KG1 (cell line): Measurements from ENCODE around the gene PDE10A.
"Not testable (repeated sequence)": the region's sequence is repeated elsewhere in the genome, so short reads cannot be mapped to it uniquely, and the experiment has no call there.

Source experiments
- DNase-seq: peaks from one replicate; lab custom pipeline; 2025; lab: John Stamatoyannopoulos, UW

The PDE10A gene

DNA sequence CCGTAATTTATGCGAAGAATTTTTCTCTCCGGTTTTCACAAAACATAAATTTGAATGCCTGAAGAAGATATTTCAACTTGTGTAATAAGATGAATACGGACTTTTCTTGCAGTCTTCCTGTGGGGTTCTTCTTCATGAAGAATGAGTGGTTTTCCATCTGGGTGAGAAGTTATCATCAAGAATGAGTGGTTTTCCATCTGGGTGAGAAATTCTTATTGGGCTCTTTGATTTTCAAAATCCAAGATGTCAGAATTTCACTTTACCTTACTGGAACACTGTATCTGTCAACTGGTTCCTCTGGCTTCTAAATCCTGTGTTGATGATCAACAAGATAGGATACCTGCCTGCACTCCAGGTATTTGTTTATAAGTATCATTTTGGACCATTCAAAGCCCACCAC is 193.6 kb downstream of the PDE10A start:
- no peak for DNase-seq

DNA sequence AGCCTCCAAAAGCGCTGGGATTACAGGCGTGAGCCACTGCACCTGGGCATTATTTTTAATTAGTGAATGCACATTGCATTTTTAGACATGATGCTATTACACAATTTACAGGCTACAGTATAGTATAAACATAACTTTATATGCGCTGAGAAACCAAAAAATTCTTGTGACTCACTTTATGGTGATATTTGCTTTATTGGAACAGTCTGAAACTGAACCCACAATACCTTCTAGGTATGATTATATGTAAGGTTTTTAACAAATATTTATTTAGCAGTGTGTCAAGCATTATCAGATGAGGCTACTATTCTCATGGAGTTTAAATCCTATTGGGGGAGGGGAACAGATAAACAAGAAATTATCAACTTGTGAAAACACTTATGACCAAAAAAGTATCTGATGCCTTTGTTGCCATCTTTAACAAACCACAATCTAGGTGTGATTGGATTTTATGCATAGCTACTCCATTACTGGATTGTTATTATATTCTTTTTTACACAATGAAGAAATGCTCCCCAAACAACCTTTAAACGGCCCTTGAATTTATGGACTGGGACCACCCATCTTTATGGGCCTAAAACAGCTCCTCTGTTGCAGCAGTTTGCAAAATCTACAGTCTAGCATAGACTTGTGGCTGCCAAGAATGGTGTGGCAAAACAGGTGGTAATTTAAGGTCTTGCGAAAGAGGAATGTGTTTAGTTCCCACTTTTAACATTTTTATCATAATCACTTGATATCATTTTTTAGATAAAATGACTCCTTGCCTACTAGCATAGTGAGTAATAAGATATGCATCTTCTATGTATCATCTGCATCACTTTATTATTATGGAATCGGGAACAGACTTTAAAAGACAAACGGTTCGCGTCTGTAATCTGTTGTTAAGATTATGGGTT is 194.5 kb downstream of the PDE10A start:
- no peak for DNase-seq

DNA sequence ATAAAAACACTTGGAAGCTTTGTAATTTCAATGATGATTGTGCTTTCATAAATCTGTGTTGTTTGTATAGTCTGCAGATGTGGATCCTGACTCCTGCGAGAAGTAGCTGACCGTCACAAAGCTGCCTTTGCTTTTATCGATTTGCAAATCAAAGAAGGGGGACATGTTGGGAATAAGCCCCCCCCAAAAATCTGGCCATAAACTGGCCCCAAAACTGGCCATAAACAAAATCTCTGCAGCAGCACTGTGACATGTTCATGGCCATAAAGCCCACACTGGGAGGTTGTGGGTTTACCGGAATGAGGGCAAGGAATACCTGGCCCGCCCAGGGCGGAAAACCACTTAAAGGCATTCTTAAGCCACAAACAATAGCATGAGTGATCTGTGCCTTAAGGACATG is 199.5 kb downstream of the PDE10A start:
- DNase-seq: not testable (repeated sequence)

DNA sequence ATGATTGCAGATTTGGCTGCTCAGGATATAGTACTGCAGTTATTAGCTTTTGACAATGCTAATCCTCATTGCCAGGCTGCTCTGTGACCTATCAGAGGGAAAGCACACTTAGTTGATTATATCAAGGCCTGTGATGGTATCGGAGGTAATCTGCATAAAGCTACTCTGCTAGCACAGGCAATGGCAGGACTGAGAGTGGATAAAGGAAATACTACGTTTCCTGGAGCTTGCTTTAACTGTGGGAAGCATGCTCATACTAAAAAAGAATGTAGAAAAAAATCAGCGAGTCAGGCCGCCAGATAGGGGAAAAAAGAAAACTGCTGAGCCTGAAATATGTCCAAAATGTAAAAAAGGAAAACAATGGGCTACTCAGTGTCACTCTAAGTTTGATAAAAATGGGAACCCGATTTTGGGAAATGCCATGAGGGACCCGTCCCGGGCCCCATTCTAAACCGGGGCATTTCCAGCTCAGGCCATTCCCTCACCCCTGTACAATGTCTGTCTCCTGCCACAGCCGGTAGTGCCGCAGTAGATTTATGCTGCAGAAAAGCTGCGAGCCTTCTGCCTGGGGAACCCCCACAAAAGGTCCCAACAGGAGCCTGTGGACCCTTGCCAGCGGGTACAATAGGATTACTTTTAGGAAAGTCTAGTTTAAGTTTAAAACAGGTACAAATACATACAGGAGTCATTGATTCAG is 203.3 kb downstream of the PDE10A start:
- DNase-seq: not testable (repeated sequence)

DNA sequence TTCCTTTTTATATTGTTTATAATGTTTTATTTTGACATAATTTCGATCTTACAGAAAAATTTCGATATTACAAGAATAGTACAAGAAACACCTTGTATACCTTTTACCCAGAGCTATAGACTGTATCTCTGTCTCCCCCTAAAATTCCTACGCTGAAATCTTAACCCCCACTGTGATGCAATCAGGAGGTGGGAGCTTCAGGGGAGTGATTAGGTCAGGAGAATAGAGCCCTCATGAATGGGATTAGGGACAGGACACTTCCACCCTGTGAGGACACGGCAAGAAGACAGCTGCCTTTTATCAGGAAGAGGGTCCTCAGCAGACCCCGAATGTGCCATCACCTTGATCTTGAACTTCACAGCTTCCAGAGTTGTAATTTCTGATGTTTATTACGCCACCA is 204.9 kb downstream of the PDE10A start:
- DNase-seq: no peak

DNA sequence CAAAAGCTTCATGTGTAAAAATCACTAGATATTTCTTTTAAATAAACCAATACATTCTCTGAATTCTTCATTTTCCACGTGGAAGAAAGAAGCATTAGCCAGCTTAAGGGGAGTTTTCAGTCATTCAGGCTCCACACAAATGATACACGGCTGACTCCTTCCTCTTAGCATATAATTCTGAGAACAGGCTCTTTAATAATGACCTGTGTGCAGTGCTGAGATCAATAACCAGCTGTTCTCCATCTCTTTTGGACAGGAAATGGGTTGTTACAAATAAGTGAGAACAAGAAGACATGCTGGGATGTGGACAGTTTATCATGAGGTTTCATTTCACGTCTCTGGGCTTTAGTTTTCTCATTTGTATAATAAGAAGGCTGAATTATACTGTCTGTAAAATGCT is 206.8 kb downstream of the PDE10A start:
- DNase-seq: no peak

DNA sequence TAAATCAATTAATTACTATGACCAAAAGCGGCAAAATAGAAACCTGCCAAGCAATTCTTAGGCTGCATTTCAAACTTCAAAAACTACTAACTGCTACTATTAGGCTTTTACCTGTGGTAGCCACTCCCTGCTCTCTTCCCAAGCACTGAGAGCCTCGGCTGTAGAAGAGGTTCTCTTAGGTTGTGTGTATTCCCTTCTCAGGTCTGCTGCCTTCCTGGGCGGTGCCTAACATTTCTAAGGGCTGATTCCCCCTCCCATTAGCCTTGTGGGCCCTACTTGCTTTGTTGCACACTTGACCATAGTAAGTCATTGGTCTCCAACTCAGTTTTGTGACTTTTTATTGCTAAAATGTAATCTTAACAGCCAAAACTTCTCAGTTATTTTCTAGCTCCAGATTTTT is 207.6 kb downstream of the PDE10A start:
- DNase-seq: no peak

DNA sequence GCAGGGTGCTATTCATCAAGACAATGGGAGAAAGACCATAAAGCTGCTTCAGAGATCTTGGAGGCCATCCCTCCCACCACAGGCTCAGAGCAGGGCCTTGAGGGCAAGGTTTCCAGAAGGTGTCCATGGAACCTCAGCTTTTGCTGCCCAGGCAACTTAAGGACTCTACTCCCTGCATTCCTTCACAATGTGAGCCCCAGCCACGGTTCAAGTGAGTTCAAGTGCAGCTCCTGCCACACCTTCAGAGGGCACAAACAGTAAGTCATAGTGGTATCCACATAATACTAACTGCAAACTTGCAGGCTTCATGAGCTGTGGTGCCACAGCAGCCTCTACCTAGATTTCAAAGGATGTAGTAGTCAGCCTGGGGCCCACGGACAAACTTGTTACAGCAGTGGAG is 209.6 kb downstream of the PDE10A start:
- DNase-seq: no peak

DNA sequence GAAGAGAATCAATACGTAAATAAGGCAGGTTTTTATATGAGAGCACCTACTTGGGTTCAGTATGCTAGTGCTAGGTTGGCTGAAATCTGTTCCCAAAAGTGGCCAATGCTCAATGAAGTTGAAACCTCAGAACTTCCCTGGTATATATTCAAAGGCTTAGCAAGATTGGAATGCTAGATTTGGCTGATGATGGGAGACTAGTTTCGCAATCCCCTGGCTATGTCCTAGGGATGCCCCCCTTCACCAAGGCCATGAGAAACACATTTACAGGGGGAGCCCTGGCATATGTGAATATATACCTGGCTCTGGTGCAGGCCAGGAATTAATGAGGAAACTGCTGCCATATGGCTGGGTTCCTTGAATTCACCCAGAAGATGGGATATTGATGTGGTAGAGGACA is 211.2 kb downstream of the PDE10A start:
- DNase-seq: no peak

DNA sequence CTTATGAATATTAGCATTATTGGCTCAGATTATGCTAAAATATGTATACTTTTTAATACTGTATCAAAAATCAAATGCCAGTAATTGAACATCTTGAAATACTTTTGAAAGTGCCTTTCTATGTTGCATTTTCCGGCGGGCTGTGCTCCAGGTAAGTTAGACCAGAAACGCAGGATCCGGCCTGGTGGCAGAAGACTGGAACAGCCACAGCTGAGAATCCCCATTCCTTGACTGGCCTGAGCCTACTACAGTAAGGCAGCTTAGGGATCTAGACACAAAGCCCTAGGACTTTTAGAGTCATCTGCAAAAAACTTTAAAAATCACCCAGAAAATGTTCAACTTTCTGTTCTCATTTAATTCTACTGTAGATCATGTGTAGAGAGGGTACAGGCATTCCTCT is 214.8 kb downstream of the PDE10A start:
- no peak for DNase-seq

DNA sequence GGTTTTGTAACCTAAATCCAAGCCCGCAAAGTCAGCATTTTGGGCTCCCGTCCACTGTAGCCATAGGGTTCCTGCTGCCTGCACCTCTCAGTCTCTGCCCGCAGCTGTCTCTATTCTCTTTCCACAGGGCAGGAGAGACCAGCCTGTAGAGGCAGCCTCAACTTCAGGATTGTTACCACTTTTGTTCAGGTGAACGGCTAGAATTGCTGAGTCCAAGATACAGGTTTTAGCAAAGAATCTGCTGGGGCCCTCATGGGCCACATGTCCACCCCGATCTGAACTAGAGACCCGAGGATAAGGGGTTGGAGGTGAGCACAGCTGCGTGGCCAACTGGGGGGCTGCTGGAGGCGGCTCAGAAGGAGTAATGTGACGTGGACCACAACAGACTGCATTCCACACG is 215.9 kb downstream of the PDE10A start:
- no peak for DNase-seq

DNA sequence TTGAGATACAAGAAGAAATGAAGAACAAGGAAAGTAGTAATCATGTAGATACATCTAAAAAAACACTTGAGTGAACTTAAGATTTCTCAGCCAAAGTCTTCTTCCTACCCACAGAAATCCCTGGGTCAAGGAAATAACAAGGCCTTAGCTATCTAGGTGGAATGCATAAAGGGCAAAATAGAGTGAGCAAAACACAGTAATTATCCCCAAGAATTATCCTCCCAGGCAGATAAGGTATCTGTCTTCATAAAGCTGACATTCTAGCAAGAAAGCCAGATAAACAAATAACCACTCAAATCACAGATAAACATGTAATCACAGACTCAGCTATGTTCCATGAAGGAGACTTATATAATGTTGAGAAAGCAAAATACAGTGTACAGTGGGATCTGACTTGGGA is 216.7 kb downstream of the PDE10A start:
- DNase-seq: no peak

DNA sequence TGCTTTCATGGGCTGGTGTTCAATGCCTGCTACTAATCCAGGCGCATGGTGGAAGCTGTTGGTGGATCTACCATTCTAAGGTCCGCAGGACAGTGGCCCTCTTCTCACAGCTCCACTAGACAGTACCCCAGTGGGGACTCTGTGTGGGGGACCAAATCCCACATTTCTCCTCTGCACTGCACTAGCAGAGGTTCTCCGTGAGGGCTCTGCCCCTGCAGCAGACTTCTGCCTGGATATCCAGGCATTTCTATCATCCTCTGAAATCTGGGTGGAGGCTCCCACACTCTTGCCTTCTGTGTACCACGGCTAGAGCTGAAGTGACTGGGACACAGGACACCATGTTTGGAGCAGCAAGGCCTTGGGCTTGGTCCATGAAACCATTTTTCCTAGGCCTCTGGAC is 219.6 kb downstream of the PDE10A start:
- DNase-seq: no peak

DNA sequence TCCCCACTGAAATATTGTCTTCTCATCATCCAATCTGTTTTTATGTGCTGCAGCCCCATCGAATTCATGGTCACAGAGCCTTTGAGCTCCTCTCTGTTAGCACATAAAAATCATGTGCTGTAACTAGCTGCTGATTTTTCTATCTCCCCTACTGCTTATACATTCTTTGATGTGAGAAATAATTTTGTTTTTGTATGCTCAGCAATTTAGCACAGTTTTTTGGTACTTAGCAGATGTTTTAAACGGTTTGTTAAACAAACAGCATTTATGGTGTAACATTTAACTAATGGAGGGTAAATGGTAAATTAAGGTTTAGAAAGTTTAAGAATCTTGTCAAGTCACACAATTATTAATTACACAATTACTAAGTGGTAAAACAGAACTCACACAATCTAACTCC is 221.9 kb downstream of the PDE10A start:
- no peak for DNase-seq

DNA sequence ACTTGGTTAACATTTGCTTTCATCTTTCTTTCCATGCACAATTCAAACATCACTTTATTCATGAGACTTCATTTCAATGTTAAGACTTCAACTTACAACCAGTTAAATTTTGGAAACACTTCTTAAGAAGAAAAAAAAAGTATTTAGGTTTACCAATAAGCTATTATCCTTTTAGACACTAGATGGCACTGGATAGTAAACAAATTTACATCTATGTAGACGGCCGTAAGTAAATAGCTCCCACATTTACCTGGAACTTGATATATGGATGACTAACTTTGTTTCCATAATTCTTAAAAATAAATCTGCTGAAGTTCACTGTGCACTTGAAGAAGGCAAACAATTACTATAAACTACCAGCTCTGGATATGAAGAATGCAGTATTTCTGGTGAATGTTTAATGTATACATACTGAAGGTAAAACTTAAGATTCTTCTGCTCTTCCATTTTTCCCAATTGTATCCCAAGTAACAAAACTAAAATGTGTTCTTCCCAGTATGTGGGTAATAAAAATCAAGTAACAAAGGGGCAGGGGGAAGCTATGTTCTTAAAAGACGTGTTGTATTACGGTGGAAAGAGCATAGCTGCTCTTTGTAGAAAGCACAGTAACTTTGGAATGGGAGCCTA is 223.0 kb downstream of the PDE10A start:
- DNase-seq: peak; percentile 9

DNA sequence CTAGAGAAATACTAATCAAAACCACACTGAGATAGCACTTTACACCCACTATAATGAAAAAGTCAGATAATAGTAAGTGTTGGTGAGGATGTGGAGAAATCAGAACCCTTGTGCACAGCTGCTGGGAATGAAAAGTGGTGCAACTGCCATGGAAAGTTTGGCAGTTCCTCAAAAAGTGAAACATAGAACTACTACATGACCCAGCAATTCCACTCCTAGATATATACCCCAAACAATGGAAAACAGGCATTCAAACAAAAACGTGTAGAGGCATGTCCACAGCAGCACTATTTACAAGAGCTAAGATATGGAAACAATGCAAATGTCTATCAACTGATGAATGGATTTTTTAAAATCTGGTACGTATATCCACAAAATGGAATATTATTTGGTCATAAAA is 236.1 kb downstream of the PDE10A start:
- DNase-seq: no peak

DNA sequence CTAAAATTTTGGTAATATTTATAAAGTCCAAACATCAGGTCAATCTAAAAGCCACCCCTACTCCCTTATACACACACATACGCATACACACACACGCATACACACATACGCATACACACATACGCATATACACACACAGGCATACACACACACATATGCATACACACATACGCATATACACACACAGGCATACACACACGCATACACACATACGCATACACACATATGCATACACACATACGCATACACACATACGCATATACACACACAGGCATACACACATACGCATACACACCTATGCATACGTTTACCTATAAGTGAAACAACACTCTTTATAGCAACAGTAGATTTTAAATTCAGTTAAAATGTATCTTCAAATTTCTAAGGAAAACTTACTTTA is 240.8 kb downstream of the PDE10A start:
- DNase-seq: no peak

DNA sequence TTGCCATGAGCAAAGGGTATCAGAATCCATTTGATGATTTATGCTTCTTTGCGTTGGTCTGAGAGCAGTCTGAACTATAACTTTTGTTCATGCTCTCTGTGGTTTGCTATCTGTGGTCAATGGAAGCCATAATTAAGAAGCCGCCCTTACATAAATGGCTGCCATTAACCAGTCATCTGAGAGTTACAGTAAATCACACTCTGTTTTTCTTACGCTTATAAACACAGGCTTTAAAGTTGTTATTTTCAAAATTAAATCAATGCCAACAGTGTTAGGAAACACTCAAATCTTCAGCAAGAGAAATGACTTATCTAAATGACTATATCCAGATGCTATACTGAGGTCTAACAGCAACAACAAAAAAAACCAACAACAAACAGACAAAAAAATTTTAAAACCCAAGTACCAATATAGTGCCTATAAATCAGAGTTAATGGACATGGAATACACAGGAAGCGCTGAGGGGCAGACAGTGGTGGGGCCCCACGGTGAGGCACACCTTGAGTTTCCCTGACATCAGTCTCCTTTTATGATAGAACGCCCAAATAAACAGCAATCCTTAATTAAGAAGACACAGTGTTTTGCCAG is 245.7 kb downstream of the PDE10A start:
- no peak for DNase-seq

DNA sequence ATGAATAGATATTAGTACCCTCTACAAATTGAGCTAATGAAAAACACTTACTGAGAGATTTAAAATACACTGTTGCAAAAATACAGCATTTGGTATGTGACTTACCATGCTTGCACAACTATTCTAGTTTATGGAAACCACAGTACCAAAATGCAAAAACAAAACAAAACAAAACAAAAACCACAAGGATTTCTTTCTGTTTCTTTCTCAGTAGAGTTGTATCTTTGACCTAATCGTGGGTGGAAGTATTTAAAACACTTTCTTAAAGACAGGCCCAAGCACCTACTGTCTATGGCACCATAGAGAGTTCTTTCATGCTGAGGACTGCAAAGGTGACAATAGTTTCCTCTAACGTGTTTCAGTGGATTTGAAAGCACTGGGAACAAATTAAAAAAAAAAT is 258.3 kb downstream of the PDE10A start:
- DNase-seq: no peak

DNA sequence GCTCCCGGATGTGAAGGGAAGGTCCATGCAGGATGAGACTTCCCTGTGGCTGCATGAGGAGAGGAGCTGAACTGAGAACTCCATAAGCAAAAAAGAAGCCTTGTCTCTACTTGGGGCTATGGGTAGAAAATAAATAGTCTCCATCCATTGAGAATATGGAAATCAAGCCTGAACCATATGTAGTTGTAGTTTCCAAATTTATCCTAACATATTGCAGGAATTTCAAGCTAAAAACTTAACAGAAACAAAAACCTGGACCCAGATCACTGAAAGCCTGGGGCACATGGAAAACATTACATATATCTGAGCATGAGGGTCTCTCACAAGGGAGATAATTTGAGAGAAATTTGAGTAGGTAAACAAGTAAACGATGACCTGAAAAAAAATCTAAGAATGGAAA is 258.7 kb downstream of the PDE10A start:
- no peak for DNase-seq

DNA sequence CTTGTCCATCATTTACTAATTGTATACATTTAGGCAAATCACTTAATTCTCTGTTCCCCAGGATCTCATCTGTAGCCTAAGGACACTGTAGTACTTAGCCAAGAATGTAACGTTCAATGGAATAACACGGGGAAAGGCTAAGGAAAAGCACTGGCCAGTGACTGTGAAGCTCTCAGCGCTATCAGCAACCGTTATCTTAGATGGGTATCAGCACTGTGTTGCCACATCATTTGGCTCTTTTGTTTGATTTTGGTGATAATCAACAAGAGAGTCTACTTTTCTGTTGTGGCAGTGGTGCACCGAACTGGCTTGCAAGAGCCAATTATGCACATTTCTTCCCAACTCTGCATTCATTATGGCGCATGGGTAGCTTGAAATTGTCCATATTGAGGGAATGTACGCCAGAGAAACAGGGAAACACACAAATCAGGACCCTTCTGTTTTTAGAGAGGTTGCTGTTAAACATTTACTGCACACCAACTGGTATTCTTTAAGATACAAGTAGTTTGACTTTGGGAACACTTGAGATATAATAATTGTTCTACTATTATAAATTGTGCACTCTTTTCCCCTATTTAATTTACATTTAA is 259.9 kb downstream of the PDE10A start:
- no peak for DNase-seq

DNA sequence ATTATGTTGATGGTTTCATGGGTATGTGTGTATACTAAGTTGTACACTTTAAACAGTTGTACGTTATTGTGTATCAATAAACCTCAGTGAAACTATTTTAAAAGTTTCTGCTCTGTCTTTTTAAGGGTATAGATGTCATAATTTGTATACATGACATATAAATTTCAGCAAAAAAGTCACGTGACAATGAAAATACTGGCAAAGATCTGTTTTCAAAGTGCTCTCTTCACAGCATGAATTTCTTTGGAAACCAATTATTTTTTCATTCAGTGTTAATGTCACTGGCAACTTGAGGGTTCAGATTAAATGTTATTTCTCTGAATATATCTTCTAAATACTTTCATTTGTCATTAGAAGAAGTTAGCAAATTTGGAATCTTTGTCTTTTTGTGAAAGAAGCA is 261.9 kb downstream of the PDE10A start:
- no peak for DNase-seq
